Activated CD4-positive, alpha-beta T cell treated with anti-CD3 and anti-CD28 coated beads, Interleukin-2, amount 50 U/mL, for 1 hour (primary cell): ENCODE results near the gene SMPD3.

Experiments used
- DNase-seq: peaks from one replicate; pipeline ENCODE4 v3.0.0-alpha.2; 2020

Gene SMPD3

GRCh38 chr16:68401871-68402747, 46.2 kb downstream of the SMPD3 start:
- DNase-seq = no peak

DNA sequence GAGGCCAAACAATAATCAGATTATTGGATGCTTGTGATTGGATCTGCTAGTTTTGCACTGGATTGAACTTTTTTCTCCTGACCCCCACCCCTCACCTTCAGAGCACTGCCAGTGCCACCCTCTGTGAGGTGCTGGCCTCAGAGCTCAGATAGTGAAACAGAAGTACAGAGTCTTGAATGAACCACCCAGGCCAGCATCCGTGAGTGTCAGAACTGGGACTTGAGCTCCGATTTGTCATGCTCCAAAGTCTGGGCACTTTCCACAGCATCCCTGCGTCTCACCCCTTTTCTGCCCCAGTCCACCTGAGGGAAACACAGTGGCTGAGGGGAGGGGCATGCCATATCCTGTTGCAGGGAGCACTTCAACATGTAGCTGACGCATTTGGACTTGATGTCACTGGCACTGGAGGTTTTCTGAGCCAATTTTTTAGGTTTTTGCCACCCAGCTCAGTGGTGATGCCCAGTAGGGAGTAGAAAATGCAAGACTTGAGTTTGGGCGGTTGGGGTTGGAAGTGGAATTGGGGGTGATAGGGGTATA, 47.3 kb downstream of the SMPD3 start:
- DNase-seq = peak; percentile 8

DNA sequence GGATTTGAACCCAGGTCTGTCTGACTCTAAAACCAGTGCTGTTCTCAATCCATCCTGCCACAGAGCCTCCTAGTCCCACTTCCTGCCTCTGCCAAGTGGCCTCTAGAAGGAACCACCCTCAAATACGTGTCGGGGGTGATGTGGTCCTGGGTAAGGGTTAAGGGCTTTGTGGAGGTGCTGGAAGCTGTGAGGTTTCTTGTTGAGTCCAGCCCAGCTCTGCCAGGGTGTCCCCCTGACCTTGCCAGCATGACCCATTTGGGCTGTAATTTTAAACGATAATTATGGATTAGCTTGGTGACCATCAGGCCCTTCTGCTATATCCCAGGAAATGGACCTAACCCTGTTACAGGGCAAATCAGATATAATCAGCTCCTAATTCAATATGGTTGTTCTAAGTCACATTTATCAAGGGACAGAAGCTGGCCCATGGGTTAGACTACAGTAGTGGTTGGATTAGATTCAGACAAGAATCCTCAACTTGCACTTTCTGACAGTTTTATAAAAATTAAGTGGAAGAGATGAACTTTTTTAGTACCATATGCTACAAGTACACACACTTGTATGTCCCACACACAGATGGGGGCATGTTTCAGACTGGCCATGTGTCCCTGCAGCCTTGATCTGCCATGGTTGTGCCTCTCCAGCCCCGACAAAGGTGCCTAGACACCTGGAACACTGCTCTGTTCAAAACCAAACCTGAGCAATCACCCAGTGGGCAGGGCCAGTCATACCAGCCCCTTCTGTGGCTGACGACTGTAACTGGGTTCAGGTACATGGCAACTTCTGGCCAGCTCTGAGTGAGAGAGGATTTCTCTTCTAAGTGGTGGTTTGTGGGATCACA, 48.0 kb downstream of the SMPD3 start:
- DNase-seq = no peak

- no peak for DNase-seq
These were observed 48.9 kb downstream of the SMPD3 start for GRCh38 chr16:68399456-68399855.

GRCh38 chr16:68397710-68398201, 50.6 kb downstream of the SMPD3 start:
- no peak for DNase-seq

DNA sequence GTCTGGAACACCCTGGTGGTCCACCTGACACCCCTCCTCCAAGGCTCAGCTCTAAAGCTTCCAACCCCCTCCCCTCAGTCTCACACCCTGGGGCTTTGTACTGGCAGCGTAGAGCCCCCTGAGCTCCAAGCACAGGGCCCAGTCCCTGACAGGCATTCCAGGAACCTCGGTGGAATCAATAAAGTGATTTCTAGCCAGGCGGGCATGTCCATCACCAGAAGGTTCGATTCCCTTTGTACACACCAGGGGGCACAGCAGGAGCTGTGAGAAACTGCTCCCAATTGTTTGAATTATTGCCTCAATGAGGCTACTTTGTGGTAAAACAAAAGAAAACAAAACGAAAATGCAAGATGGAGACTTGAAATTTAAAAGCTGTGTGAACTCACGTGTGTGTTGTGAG, 51.8 kb downstream of the SMPD3 start:
- peak; percentile 55 for DNase-seq

GRCh38 chr16:68395815-68396214, 52.5 kb downstream of the SMPD3 start:
- no peak for DNase-seq

DNA sequence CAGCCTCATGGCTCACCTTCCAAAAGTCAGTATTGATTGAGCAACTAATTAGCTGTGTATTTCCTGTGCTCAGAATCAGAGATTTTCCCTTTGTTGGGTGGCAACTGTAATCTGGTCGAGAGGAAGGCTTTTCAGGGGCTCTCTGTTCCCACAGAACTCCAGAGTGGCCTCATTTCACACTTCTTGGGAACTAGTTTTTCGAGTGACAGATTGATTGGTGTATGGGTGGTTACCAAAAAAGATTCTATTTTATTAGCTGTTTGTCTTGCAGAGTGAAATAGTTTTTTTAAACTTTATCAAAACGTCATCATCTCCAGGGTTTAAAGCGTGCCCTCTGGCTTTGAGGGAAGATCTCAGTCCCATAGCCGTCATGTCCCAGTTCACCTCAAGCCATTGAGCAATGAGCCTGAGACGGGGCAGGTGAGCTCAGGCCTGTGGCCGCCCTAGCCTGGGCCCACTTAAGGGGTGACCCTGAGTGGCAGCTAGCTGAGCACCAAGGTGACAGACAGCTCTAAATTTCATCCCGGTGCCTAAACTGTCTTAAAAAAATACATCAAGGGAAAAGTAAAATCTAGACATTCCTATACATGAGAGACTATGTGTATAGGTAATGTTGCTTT, 53.0 kb downstream of the SMPD3 start:
- DNase-seq = no peak

- no peak for DNase-seq
These were observed 55.0 kb downstream of the SMPD3 start for GRCh38 chr16:68393333-68393732.

GRCh38 chr16:68389750-68390371, 58.4 kb downstream of the SMPD3 start:
- DNase-seq = no peak

DNA sequence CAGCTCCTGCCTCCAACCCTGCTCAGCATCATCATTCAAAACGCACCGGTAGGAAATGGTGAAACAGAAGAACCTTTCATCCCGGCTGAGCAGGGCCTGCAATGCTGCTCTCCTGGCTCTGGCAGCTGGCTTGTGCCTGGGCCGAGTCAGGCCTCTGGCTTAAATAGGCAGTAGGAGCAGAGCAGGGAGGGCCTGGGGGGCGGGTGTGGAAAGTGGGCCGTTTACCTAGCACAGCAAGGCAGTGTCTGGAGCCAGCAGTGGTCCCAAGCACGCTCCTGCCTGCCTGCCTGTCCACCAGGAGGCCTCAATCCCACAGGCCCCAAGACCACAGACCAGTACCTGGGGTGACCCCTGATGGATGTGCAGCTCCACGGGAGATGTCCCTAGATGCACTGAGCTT, 59.3 kb downstream of the SMPD3 start:
- DNase-seq = no peak

DNA sequence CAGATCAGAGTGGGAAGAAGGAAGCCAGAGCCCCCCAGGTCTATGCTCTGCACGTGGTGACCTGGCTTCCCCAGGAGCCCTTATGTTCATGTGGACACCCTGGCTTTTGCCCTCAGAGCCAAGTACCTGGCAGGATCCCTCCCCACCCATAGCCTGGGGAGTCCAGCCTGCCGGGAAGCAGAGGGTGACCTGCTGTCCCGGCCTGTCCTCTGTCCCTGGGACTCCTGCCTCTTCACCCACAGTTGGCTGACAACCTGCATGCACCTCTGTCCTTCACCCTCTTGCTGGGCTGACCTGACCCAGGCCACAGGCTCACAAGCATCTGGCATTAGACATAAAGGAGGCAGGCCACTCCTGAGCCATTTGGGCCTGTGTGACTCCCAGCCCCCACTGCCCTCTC, 60.2 kb downstream of the SMPD3 start:
- DNase-seq = no peak

- no peak for DNase-seq
These were observed 61.0 kb downstream of the SMPD3 start for GRCh38 chr16:68387301-68387700.

GRCh38 chr16:68386628-68387027, 61.7 kb downstream of the SMPD3 start:
- DNase-seq = no peak

GRCh38 chr16:68385371-68385770, 62.9 kb downstream of the SMPD3 start:
- DNase-seq = no peak

GRCh38 chr16:68384288-68385161, 63.8 kb downstream of the SMPD3 start:
- DNase-seq = no peak

GRCh38 chr16:68383858-68384257, 64.5 kb downstream of the SMPD3 start:
- no peak for DNase-seq

- no peak for DNase-seq
These were observed 66.0 kb downstream of the SMPD3 start for GRCh38 chr16:68382296-68382718.

DNA sequence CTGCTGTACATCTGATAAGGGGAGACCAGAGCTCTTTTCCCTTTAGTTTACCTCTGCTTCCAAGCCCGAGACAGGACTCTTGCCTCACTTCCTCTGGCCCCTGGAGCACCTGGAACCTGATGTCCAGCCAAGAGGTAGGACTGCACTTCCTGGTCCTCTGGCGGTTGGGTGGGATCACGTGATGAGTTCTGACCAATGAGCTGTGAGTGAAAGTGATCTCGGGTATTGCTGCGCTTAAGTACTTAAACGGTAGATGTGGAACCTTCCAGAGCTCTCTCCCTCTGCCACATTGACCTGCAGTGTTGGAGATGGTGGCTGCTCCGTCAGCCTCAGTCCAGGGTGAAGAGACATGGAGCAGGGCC, 67.0 kb downstream of the SMPD3 start:
- DNase-seq = no peak

GRCh38 chr16:68380676-68381362, 67.5 kb downstream of the SMPD3 start:
- DNase-seq = no peak

DNA sequence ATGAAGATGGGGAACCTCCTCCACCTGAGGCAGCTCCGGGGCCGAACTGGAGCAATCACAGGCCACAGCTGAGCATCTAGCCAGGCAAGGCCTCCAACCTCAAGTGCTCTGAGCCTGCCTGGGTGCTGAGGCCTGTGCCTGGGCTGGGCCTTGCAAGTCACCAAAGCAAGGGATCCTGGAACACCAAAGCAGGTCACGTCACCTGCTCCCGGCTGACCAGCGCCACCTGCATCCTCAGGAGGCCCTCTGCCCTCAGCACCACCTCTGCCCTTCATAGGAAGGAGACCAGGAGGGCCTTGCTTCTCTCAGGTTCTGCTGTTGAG, 68.0 kb downstream of the SMPD3 start:
- DNase-seq = no peak
